LoVo (cell line): ENCODE data around the gene ILRUN.
A peak's percentile ranks its signal among the peaks of the same experiment; 100 is the strongest.
"Not testable (repeated sequence)": the region's sequence is repeated elsewhere in the genome, so short reads cannot be mapped to it uniquely, and the experiment has no call there.

Experiments
- DNase-seq: peaks from one replicate; pipeline ENCODE4 v3.0.0-alpha.2; 2016; ENCODE audit warnings: low spot score

Gene ILRUN

GRCh38 chr6:34664256-34664971 lies 32.2 kb downstream of the ILRUN start:
- no peak for DNase-seq

DNA sequence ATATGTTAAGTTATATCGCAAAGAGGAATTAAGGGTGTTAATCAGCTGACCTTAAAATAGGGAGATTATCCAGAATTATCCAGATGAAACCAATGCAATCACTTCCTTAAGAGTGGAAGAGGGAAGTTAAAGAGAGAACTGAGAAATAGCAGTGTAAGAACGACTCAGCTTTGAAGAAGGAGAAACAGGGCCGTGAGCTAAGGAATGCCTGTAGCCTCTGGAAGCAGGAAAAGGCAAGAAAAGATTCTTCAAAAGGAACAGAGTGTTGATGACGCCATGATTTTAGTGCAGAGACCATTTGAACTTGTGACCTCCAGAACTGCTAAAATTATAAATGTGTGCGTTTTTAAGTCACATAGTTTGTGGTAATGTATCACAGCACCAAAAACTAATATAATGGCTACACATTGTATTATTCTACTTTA lies 32.7 kb downstream of the ILRUN start:
- no peak for DNase-seq

- DNase-seq: no peak
Observed at GRCh38 chr6:34663371-34663770, 33.2 kb downstream of the ILRUN start.

- DNase-seq: no peak
Observed at GRCh38 chr6:34661357-34661756, 35.2 kb downstream of the ILRUN start.

DNA sequence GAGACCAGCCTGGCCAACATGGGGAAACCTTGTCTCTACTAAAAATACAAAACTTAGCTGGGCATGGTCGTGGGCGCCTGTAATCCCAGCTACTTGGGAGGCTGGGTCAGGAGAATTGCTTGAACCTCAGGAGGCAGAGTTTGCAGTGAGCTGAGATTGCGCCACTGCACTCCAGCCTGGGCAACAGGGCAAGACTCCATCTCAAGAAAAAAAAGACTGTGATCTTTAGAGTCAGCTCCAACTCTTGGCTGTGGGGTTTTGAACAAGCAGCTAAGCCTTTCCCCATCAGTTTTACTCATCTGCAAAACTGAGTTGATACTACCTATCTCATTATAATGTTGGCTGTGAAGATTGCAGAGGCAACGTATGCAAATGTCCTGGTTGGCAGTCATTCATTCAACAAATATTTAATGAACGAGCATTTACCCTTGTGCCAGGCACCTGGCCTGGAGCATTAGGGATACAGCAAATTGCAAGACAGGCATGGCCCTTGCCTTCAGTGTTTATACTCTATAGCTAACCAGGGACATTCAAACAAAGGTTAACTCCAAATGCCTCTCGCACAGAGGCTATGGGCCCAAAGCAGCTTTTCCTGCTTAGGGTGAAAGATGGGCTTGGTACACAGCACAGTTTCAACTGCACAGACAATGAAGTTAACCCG lies 37.8 kb downstream of the ILRUN start:
- DNase-seq: no peak

DNA sequence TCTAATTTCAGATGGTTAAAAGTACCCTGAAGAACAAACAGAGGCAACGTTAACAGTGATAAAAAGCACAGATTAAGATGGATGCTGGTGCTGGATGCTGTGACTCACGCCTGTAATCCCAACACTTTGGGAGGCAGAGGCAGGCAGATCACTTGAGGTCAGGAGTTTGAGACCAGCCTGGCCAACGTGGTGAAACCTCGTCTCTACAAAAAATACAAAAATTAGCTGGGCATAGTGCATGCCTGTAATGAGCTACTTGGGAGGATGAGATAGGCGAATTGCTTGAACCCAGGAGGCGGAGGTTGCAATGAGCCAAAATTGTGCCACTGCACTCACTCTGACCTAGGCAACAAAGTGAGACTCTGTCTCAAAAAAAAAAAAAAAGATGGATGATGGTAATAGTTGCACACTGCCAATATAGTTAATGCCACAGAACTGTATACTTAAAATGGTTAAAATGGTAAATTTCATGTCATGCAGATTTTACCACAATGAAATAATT lies 38.5 kb downstream of the ILRUN start:
- DNase-seq: peak; percentile 26

DNA sequence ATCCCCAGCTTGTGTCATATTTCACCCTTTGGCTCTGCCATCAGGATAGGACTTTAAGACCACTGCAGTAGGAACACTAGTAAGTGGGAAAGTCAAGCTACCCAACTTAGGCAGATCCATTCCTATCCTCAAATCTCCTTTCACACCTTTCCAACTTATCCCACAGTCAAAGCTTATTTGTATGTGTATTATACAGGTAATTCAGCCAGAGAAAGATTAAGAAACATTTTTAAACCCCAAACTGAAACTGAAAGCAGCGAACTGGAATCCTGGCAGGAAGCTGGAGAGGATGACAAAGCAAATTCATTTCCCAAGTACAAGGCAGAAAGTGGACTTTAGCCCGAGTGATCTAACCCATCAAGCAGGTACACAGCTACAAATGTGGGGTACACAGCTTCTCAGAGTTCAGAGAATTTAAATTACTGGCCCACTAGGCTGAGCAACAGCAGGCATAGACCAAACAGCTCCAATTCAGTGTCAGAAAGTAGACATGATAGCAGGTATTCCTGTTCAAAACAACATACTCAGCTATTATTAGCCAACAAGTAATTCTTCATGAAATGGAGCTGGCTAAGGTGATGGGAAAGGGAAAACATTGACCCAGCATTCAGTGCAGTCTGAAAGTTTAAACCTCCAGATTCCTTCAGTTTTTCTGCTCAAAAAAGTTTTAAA lies 39.1 kb downstream of the ILRUN start:
- peak; percentile 86 for DNase-seq

DNA sequence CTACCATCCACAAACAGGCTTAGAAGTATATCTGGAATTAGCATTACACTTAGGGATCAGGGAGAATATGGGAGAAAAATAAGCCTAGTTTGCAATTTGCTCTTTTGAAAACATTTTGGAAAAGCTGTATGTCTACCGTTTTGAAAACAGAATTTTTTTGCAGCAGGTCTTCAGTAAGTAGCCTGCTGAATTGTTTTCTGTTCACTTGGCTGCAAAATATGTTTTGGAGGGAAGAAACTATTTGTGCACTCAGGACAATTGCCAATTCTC lies 39.6 kb downstream of the ILRUN start:
- DNase-seq: no peak

GRCh38 chr6:34656378-34657036 lies 40.1 kb downstream of the ILRUN start:
- peak; percentile 21 for DNase-seq

- not testable (repeated sequence) for DNase-seq
Observed at GRCh38 chr6:34655876-34656377, 40.6 kb downstream of the ILRUN start.

DNA sequence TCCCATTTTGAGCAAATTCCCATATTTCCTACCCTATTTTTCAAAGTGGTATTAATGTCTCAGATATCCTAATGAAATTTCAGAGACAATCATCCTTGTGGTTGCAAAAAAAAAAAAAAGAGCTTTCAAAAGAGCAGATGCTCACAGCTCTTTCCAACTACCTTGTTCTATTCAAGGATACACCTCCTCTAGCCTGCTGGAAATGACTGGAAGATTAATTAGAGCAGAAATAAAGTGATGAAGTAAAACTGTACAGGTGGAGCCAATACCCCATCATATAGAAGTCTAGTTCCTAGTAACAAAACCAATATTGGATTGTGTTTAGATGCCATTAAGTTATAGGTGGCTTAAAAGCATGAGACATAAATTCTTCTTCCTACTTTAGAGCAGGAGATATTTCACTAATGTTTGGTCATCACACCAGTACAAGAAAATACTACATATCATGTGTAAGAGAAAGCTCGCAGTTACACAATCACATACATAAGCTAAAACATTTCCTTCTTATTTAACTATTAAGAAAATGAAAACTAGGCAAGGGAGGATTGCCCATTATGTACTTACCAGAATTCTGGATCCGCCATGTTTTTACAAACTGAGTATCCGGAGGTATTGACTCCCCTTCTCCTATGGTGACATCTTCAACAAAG lies 42.4 kb downstream of the ILRUN start:
- no peak for DNase-seq

DNA sequence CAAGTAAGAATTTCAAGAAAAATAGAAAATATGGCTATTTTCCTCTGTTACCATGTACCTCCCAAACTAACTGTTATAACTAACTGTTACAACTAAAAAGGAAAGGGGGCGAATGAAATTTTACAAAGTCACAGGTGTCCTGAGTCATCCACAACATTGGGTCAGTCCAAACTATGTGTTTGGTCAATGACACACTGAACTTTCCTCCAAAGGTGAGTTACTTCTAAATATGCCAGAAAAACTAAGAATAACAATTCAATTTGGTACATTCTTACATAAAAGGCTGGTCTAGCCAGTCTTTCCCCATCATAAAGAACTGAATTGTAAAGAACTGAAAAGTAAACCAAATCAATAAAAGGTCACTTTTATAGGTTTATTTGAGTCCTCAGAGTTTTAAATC lies 44.3 kb downstream of the ILRUN start:
- no peak for DNase-seq

DNA sequence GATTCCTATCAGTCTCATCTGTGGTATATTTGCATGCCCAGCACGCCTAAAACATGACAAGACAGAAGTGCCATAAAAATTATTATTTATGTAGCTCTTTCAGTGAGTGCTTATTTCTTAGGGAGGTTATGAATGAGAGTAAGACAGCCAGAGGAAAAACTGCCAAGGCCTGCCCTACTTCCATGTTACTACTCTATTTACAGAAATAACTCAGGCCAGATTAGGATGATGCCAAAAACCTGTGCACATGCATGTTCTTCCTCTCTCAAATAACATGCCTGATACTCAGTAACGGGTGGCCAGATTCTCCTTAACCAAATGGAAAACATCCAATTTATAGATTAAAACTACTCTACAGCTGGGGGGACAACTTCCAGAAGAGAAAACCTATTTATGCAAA lies 45.7 kb downstream of the ILRUN start:
- no peak for DNase-seq

GRCh38 chr6:34650232-34650631 lies 46.3 kb downstream of the ILRUN start:
- not testable (repeated sequence) for DNase-seq

GRCh38 chr6:34648806-34649205 lies 47.8 kb downstream of the ILRUN start:
- DNase-seq: no peak
